Keratinocyte (primary cell): Measurements from ENCODE around the gene CCNA2. TPM values are rescaled to one million over a fixed set of nuclear protein-coding genes. Genes with fewer than 3 reads are reported as not detected.

Experiments
- DNase-seq: peaks from one replicate; pipeline ENCODE4 v3.0.0-alpha.2; 2011; ENCODE audit warnings: low read depth, missing footprints, low spot score
- FAIRE-seq: peaks from 2 replicates; lab custom pipeline; 2011; peaks lifted over from hg19 to GRCh38; lab: Jason Lieb, UNC
- H2AFZ ChIP-seq: 2 replicates; pipeline ENCODE4 v1.6.0; 2012; ENCODE audit warnings: low read length, control low read depth, inconsistent platforms; ENCODE audit not compliant: control insufficient read depth
- H3K27ac ChIP-seq: 2 replicates; pipeline ENCODE4 v1.5.1; 2011; ENCODE audit warnings: low read length; ENCODE audit not compliant: control insufficient read depth, insufficient read depth
- H3K27me3 ChIP-seq: 3 replicates; pipeline ENCODE4 v1.6.0; 2011; ENCODE audit warnings: low read length; ENCODE audit not compliant: control insufficient read depth, insufficient read depth; ENCODE audit errors: extremely low read depth
- H3K36me3 ChIP-seq, 2 experiments: 2 replicates in 1 of 2; 3 replicates in 1 of 2; pipeline ENCODE4 v1.5.1; 2011; ENCODE audit warnings: low read length in 2 of 2, mild to moderate bottlenecking in 1 of 2; ENCODE audit not compliant: control insufficient read depth in 2 of 2, insufficient read depth in 2 of 2; ENCODE audit errors: extremely low read depth in 1 of 2
- H3K4me1 ChIP-seq: 3 replicates; pipeline ENCODE4 v1.5.1; 2011; ENCODE audit warnings: low read length; ENCODE audit not compliant: control insufficient read depth, insufficient read depth; ENCODE audit errors: extremely low read depth
- H3K4me2 ChIP-seq: 3 replicates; pipeline ENCODE4 v1.6.0; 2011; ENCODE audit warnings: low read depth, low read length; ENCODE audit not compliant: control insufficient read depth, insufficient read depth; ENCODE audit errors: extremely low read depth
- H3K4me3 ChIP-seq, 3 experiments: fragments of 200-600 bp in 1 of 3; sonication (generic) in 1 of 3; 2 replicates in 2 of 3; 3 replicates in 1 of 3; pipeline ENCODE4 v1.5.1; 2011 to 2016; ENCODE audit warnings: low read length in 3 of 3, mild to moderate bottlenecking in 3 of 3, control low read depth in 2 of 3, inconsistent platforms in 1 of 3, low read depth in 1 of 3, mixed read lengths in 1 of 3, mixed run types in 1 of 3, moderate library complexity in 1 of 3; ENCODE audit not compliant: control insufficient read depth in 2 of 3, insufficient read depth in 2 of 3; ENCODE audit errors: extremely low read depth in 1 of 3
- H3K79me2 ChIP-seq: 2 replicates; pipeline ENCODE4 v1.6.0; 2012; ENCODE audit warnings: low read length; ENCODE audit not compliant: control insufficient read depth, insufficient read depth
- H3K9ac ChIP-seq: 3 replicates; pipeline ENCODE4 v1.6.0; 2011; ENCODE audit warnings: low read length; ENCODE audit not compliant: control insufficient read depth, insufficient read depth; ENCODE audit errors: extremely low read depth
- H3K9me1 ChIP-seq: 3 replicates; pipeline ENCODE4 v1.6.0; 2011; ENCODE audit warnings: low read length; ENCODE audit not compliant: control insufficient read depth, insufficient read depth; ENCODE audit errors: extremely low read depth
- H3K9me3 ChIP-seq: 2 replicates; pipeline ENCODE4 v1.5.1; 2012; ENCODE audit warnings: low read depth, low read length; ENCODE audit not compliant: control insufficient read depth
- H4K20me1 ChIP-seq: 3 replicates; pipeline ENCODE4 v1.6.0; 2011; ENCODE audit warnings: low read length; ENCODE audit not compliant: control insufficient read depth, insufficient read depth; ENCODE audit errors: extremely low read depth
- CTCF ChIP-seq, 3 experiments: IDR thresholded peaks in 1 of 3; conservative IDR thresholded peaks in 1 of 3; optimal IDR thresholded peaks in 1 of 3; 2 replicates in 2 of 3; 3 replicates in 1 of 3; pipeline versions ENCODE3 to v1.5.1; 2011; ENCODE audit warnings: low read length in 3 of 3, mild to moderate bottlenecking in 3 of 3, moderate library complexity in 2 of 3, control low read depth in 1 of 3, inconsistent platforms in 1 of 3; ENCODE audit not compliant: insufficient read depth in 2 of 3; ENCODE audit errors: extremely low read depth in 1 of 3
- EZH2 ChIP-seq: IDR thresholded peaks from one replicate; pipeline ENCODE4 v1.6.1; 2012; ENCODE audit warnings: inconsistent platforms, mild to moderate bottlenecking, low read length, moderate library complexity
- dilution Hi-C: fragments of 300-500 bp; cut with MboI; formaldehyde crosslinking; loops from one replicate; pipeline ENCODE4 v1.7.0; 2020; ENCODE audit warnings: low sequenced_read_pairs; ENCODE audit not compliant: extremely low pct_ligation_motif_present
- polyA plus RNA-seq, 5 experiments: library from polyadenylated mRNA; depleted of rRNA in 3 of 5; stranded (reverse) in 3 of 5; stranded (forward) in 1 of 5; unstranded in 1 of 5; fragments of >200 nt; gene quantifications; 1 replicate in 1 of 5; 2 replicates in 3 of 5; 3 replicates in 1 of 5; pipeline versions ENCODE4 v1.2.1 to v1.2.3, GENCODE V29; 2011 to 2012; ENCODE audit warnings: missing spikeins in 2 of 5, low read depth in 1 of 5, low replicate concordance in 1 of 5

Gene CCNA2
- polyA plus RNA-seq, 1 donor (not counting 4 experiments of a cell fraction or from before 2014, with no cell fraction given) = 27.4 TPM

- H3K4me3 ChIP-seq = no peak overlapping the region
- H3K4me2 ChIP-seq = no peak overlapping the region
- H3K27ac ChIP-seq = no peak overlapping the region
- FAIRE-seq = peak; percentile 78
- H3K4me1 ChIP-seq = peaks cover 18% of the 10 kb centered on the region
- no peaks in the 10 kb centered on the region for H4K20me1 ChIP-seq
- peak; percentile 28 for DNase-seq
- no peak for TF ChIP-seq CTCF (optimal IDR thresholded peaks at IDR 0.05 in 1 of 3, IDR thresholded peaks at IDR 0.05 in 1 of 3, conservative IDR thresholded peaks at IDR 0.05 in 1 of 3; ENCODE audit: extremely low read depth in 1 of 3, insufficient read depth in 2 of 3, low read length in 3 of 3)
- TF ChIP-seq EZH2 = no peak
- H2AFZ ChIP-seq = no peak overlapping the region
- dilution Hi-C loops = no loop called here
- H3K9me3 ChIP-seq = no peaks in the 10 kb centered on the region
- no peaks in the 10 kb centered on the region for H3K79me2 ChIP-seq
- no peaks in the 10 kb centered on the region for H3K9me1 ChIP-seq
- no peaks in the 10 kb centered on the region for H3K36me3 ChIP-seq
- H3K9ac ChIP-seq = no peak overlapping the region
- no peaks in the 10 kb centered on the region for H3K27me3 ChIP-seq
Measured at GRCh38 chr4:121792966-121793365, 30.7 kb downstream of the CCNA2 start.

GRCh38 chr4:121791481-121791880 is 32.2 kb downstream of the CCNA2 start:
- Histone ChIP-seq H3K9ac (no peak overlapping the region), H3K9me1 (no peaks in the 10 kb centered on the region), H3K27me3 (no peaks in the 10 kb centered on the region), H3K4me3 (no peak overlapping the region), H2AFZ (no peak overlapping the region), H3K27ac (no peak overlapping the region), H3K4me2 (no peak overlapping the region), H3K9me3 (no peaks in the 10 kb centered on the region), H3K4me1 (peaks cover 18% of the 10 kb centered on the region), H4K20me1 (no peaks in the 10 kb centered on the region), H3K79me2 (no peaks in the 10 kb centered on the region), H3K36me3 (no peaks in the 10 kb centered on the region)
- TF ChIP-seq EZH2 = no peak
- TF ChIP-seq CTCF (optimal IDR thresholded peaks at IDR 0.05 in 1 of 3, IDR thresholded peaks at IDR 0.05 in 1 of 3, conservative IDR thresholded peaks at IDR 0.05 in 1 of 3; ENCODE audit: extremely low read depth in 1 of 3, insufficient read depth in 2 of 3, low read length in 3 of 3) = no peak
- dilution Hi-C loops = no loop called here
- DNase-seq (no peak), FAIRE-seq (no peak)
